WI38 (cell line): Measurements from ENCODE around the gene ZNF799.
"Not testable (repeated sequence)": the region's sequence is repeated elsewhere in the genome, so short reads cannot be mapped to it uniquely, and the experiment has no call there.

Experiments used
- H3K4me3 ChIP-seq: 2 replicates; pipeline ENCODE4 v1.5.1; 2011; ENCODE audit warnings: low read depth, mild to moderate bottlenecking, control low read depth, low read length
- TF ChIP-seq, protein P1 (sequence below): IDR thresholded peaks from 2 replicates; pipeline ENCODE4 v1.5.1; 2012; ENCODE audit warnings: low read depth, mild to moderate bottlenecking, control low read depth, low read length

ZNF799 gene

DNA sequence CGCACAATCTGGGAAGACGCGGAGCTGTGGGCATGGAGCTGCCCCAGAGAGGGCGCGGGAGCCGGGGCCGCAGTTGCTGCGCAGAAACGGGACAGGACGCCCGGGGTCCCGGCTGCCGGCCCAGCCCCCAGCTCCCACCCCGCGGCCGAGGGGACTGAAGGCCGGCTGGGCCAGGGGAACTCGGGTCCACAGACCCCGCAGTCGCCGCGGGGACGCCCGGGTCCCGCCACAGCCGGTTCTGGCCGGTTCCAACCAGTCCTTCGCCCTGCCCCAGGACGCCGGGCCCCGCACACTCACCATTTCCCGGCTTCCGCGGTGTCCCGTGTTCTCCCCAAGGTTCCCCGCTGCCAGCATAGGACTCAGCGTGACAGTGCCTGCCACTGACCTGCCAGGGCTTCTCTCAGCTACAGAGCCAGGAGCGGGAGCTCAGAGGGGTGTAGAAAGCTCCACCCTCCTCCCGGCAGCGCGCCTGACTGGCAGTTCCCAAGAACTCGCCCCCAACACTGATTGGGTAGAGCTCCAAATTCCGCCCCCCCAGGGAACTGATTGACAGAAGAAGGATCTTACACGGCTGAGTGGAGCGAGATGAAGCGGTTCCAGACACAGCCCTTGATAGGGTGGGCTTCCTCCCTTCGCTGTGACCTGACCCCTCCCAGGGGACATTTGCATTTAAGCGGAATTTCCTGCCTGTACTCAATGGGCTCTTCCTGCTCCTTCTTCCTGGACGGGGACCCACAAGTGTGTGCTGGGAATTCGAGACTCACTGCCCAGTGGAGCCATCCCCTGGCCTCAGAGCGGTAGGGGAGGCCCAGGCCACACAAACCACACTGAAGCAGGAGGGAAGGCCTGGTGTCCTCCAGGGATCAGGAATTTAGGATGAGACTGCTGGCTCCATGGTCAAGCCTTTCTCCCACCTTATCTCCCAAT lies 35.6 kb downstream of the ZNF799 start, which contains the start of gene ZNF442:
TSS of gene ZNF442 (minus strand) at position 448 of the 927 bp plus-strand sequence. CDS start 2,052 bp downstream, outside the sequence.
- H3K4me3 ChIP-seq: peak within 1 kb of the TSS; percentile 85
- TF ChIP-seq, protein P1, sequence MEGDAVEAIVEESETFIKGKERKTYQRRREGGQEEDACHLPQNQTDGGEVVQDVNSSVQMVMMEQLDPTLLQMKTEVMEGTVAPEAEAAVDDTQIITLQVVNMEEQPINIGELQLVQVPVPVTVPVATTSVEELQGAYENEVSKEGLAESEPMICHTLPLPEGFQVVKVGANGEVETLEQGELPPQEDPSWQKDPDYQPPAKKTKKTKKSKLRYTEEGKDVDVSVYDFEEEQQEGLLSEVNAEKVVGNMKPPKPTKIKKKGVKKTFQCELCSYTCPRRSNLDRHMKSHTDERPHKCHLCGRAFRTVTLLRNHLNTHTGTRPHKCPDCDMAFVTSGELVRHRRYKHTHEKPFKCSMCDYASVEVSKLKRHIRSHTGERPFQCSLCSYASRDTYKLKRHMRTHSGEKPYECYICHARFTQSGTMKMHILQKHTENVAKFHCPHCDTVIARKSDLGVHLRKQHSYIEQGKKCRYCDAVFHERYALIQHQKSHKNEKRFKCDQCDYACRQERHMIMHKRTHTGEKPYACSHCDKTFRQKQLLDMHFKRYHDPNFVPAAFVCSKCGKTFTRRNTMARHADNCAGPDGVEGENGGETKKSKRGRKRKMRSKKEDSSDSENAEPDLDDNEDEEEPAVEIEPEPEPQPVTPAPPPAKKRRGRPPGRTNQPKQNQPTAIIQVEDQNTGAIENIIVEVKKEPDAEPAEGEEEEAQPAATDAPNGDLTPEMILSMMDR: peak; percentile 83

DNA sequence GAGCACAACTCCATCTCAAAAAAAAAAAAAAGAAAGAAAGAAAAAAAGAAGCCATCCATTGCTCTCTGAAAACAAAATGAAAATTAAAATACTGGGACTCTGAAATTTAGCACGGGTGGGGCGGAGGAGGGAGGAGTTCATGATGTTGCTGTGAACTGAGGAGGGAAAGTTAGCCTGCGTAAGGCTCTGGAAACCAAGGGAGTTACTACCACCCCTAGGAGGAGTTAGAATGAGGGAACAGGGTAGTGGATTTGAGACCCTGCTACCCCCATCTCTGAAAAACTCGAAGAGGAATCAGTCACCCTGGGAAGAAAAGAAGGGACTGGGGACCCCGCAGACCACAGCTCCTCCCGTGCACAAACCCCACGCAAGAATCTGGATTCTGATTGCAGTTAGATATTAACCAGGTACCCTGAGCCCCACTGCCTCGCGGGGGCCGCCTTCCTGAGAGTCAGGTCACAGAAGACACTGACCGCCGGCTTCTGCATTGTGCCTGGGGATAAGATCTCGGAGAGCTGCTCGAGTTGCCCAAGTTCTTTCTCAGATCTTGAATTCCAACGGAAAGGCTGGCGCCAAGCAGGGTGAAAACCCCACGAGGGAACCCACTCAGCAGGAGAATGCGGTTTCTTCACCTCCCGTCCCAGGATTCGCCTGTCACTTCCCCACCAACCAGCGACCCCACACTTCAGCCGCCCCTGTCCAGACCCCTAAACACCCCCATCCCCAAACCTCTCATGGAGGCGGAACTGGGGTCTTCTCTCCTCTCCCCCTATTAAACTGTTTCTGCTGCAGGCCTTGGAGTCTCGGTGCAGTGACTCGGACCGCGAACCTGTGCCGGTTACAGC lies 36.5 kb downstream of the ZNF799 start:
- peak overlapping the region; percentile 85 for H3K4me3 ChIP-seq

DNA sequence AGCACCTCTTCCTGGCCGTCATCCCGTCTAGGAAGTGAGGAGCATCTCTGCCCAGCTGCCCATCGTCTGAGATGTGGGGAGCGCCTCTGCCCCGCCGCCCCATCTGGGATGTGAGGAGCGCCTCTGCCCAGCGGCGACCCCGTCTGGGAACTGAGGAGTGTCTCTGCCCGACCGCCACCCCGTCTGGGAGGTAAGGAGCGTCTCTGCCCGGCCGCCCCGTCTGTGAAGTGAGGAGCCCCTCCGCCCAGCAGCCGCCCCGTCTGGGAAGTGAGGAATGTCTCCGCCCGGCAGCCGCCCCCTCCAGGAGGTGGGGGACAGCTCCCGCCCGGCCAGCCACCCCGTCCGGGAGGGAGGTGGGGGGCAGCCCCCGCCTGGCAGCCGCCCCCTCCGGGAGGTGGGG lies 38.8 kb downstream of the ZNF799 start:
- H3K4me3 ChIP-seq: not testable (repeated sequence)

More for the DNA sequence above, 36.5 kb downstream of the ZNF799 start:
- TF ChIP-seq, protein P1: no peak

DNA sequence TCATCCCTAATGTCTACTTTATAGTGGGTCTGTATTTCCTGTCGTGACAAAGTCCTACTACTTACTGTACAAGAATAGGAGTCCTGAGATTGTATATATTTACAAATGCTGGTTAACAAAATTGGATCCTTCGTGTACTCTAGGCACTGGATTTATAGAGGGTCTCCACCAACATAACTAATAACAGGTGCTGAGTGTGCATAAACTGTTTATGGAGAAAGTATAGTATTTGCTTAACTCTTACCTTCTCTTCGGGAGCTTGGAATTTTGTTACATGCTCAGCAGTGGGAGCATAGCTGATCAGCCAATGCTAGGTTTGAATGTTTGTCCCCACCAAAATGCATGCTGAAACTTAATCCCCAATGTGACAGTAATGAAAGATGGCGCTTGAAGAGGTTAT lies 47.7 kb downstream of the ZNF799 start:
- no peak overlapping the region for H3K4me3 ChIP-seq
- TF ChIP-seq, protein P1: no peak

DNA sequence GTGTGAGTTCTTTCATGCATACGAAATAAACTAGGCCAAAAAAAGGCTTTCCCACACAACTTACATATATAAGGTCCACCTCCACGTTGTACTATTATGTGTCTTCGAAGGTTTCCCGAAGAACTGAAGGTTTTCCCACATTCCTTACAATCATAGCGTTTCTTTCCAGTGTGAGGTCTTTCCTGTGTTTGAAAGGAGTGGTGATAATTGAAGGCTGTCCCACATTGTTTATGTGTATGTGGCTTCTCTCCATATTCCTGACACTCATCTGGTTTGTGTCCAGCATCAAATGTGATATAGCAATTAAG lies 50.2 kb downstream of the ZNF799 start:
- TF ChIP-seq, protein P1: no peak
- H3K4me3 ChIP-seq: no peak overlapping the region

DNA sequence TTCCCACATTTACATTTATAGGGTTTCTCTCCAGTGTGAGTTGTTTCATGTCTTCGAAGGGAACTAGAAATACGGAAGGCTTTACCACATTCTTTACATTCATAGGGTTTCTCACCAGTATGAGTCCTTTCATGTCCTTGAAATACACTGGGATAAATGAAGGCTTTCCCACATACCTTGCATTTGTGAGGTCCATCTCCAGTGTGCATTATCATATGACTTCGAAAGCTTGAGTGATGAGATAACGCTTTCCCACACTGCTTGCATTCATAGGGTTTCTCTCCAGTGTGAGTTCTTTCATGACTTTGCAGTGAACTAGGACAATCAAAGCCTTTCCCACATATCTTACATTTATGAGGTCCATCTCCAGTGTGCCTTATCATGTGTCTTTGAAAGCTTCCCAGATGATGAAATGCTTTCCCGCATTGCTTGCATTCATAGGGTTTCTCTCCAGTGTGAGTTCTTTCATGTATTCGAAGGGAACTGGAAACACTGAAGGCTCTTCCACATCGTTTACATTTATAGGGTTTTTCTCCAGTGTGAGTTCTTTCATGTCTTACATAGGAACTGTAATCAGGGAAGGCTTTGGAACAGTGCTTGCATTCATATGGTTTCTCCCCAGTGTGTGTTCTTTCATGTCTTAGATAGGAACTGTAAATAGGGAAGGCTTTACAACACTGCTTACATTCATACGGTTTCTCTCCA lies 50.7 kb downstream of the ZNF799 start:
- TF ChIP-seq, protein P1: no peak
- H3K4me3 ChIP-seq: no peak overlapping the region

DNA sequence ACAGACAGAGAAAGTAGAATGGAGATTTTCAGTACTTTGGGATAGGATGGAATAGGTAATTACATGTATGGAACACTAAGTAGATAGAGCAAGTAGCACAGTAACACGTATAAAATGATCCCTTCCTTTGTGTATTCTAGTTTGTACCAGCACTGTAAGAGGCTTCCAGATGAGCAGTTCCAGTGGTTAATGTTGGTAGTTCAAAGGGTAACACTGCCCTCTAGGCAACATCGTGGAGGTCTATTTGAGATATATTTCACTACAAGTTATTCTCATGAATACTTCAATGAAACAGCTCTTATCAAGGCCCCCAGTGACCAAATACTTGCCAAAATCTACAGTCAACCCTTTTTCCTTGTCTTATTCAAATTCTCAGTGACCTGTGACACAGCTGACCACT lies 54.2 kb downstream of the ZNF799 start:
- H3K4me3 ChIP-seq: no peak overlapping the region
- TF ChIP-seq, protein P1: no peak
